Cerebellar cortex (tissue), 1 donor: ENCODE data around the gene RIPOR2.
"Not testable (repeated sequence)": the region's sequence is repeated elsewhere in the genome, so short reads cannot be mapped to it uniquely, and the experiment has no call there.

Experiments
- DNase-seq: peaks from one replicate; pipeline ENCODE4 v3.0.0-alpha.2; 2015; ENCODE audit warnings: low spot score

RIPOR2 gene

GRCh38 chr6:24902782-24903181 lies 33.0 kb downstream of the RIPOR2 start:
- DNase-seq: no peak

GRCh38 chr6:24901698-24902328 lies 33.9 kb downstream of the RIPOR2 start:
- no peak for DNase-seq

- no peak for DNase-seq
These were observed 34.7 kb downstream of the RIPOR2 start for GRCh38 chr6:24900917-24901697.

- DNase-seq: no peak
These were observed 35.8 kb downstream of the RIPOR2 start for GRCh38 chr6:24899997-24900325.

- no peak for DNase-seq
These were observed 36.4 kb downstream of the RIPOR2 start for GRCh38 chr6:24899136-24899996.

- no peak for DNase-seq
These were observed 37.1 kb downstream of the RIPOR2 start for GRCh38 chr6:24898676-24899075.

GRCh38 chr6:24897186-24897585 lies 38.6 kb downstream of the RIPOR2 start:
- DNase-seq: no peak

- no peak for DNase-seq
These were observed 42.4 kb downstream of the RIPOR2 start for GRCh38 chr6:24893342-24893850.

- DNase-seq: no peak
These were observed 44.8 kb downstream of the RIPOR2 start for GRCh38 chr6:24891004-24891403.

- DNase-seq: no peak
These were observed 45.3 kb downstream of the RIPOR2 start for GRCh38 chr6:24890471-24890870.

GRCh38 chr6:24888715-24889370 lies 46.9 kb downstream of the RIPOR2 start:
- DNase-seq: no peak

GRCh38 chr6:24887545-24888140 lies 48.1 kb downstream of the RIPOR2 start:
- DNase-seq: no peak

GRCh38 chr6:24883618-24884017 lies 52.1 kb downstream of the RIPOR2 start:
- no peak for DNase-seq

- no peak for DNase-seq
These were observed 52.8 kb downstream of the RIPOR2 start for GRCh38 chr6:24882835-24883555.

GRCh38 chr6:24882295-24882694 lies 53.5 kb downstream of the RIPOR2 start:
- DNase-seq: no peak

GRCh38 chr6:24881376-24881775 lies 54.4 kb downstream of the RIPOR2 start:
- no peak for DNase-seq

- DNase-seq: no peak
These were observed 55.3 kb downstream of the RIPOR2 start for GRCh38 chr6:24880451-24880850.

GRCh38 chr6:24879351-24879750 lies 56.4 kb downstream of the RIPOR2 start:
- no peak for DNase-seq

- not testable (repeated sequence) for DNase-seq
These were observed 58.0 kb downstream of the RIPOR2 start for GRCh38 chr6:24877747-24878146.

GRCh38 chr6:24876499-24877465 lies 59.0 kb downstream of the RIPOR2 start:
- DNase-seq: no peak
